Transverse colon (tissue), 4 donors: ENCODE results near the gene TMTC2. TPM values are rescaled to one million over a fixed set of nuclear protein-coding genes. Genes with fewer than 3 reads are reported as not detected.

Experiments
- DNase-seq: peaks from one replicate; pipeline ENCODE4 v3.0.0-alpha.2; 2019
- H3K27ac ChIP-seq, 4 donors: fragments of 200-600 bp; sonication (generic); 2 replicates each; pipeline ENCODE4 v1.5.1; 2016 to 2018; ENCODE audit warnings: inconsistent platforms in 4 of 4
- H3K27me3 ChIP-seq: fragments of 200-600 bp; sonication (generic); 2 replicates; pipeline ENCODE4 v1.5.1; 2017; ENCODE audit warnings: inconsistent platforms
- H3K36me3 ChIP-seq, 4 donors: fragments of 200-600 bp; sonication (generic); 2 replicates each; pipeline ENCODE4 v1.5.1; 2017 to 2019; ENCODE audit warnings: inconsistent platforms in 4 of 4
- H3K4me1 ChIP-seq, 4 donors: fragments of 200-600 bp; sonication (generic); 2 replicates each; pipeline ENCODE4 v1.5.1; 2017 to 2020; ENCODE audit warnings: inconsistent platforms in 4 of 4
- H3K4me3 ChIP-seq, 4 donors: fragments of 200-600 bp; sonication (generic); 1 replicate in 1 of 4; 2 replicates in 3 of 4; pipeline versions ENCODE4 v1.5.1 to v1.6.1; 2017 to 2019; ENCODE audit warnings: inconsistent platforms in 4 of 4
- H3K9me3 ChIP-seq, 2 donors: fragments of 200-600 bp; sonication (generic); 2 replicates each; pipeline ENCODE4 v1.5.1; 2017 to 2019; ENCODE audit warnings: inconsistent platforms in 2 of 2
- EP300 ChIP-seq: sonication (generic); formaldehyde crosslinking; IDR thresholded peaks from one replicate; pipeline ENCODE4 v1.6.1; 2017; ENCODE audit warnings: antibody characterized with exemption, low read depth
- POLR2A ChIP-seq: fragments of 450-650 bp; IDR thresholded peaks from one replicate; pipeline ENCODE4 v1.6.1; 2016; ENCODE audit warnings: antibody characterized with exemption, mild to moderate bottlenecking, moderate library complexity
- POLR2AphosphoS5 ChIP-seq, 3 donors: sonication (generic); formaldehyde crosslinking; IDR thresholded peaks; one replicate each; pipeline ENCODE4 v1.6.1; 2016; ENCODE audit warnings: antibody characterized with exemption in 3 of 3
- WGBS, 2 donors: methylation state at CpG; one replicate each; pipeline ENCODE4 v1.1.5; 2018; ENCODE audit warnings: low coverage in 1 of 2; 5-methylcytosine and 5-hydroxymethylcytosine counted together
- in situ Hi-C, 4 donors: fragments of 200-750 bp; cut with MboI; loops; one replicate each; pipeline versions ENCODE4 v1.15.0 to v1.15.1; 2017; ENCODE audit warnings: low sequenced_read_pairs in 3 of 4, low pct_ligation_motif_present in 1 of 4, low pct_unique_long_range_greater_than_20kb in 1 of 4
- intact Hi-C: fragments of 100-400 bp; cut with DNase I; formaldehyde crosslinking; loops from one replicate; pipeline ENCODE4 v1.15.1; 2023; ENCODE audit warnings: low total_unique reads
- total RNA-seq, 4 donors: library from RNA; depleted of rRNA; stranded (reverse); fragments of >200 nt; gene quantifications; one replicate each; pipeline ENCODE4 v1.1.0, GENCODE V29; 2016
- TF ChIP-seq, protein P1 (sequence below), 5 experiments: fragments of 200-600 bp in 3 of 5; fragments of 450-650 bp in 2 of 5; sonication (generic) in 3 of 5; IDR thresholded peaks; 1 replicate in 2 of 5; 2 replicates in 3 of 5; pipeline ENCODE4 v1.5.1; 2016 to 2017; ENCODE audit warnings: antibody characterized with exemption in 5 of 5, inconsistent platforms in 3 of 5, mild to moderate bottlenecking in 2 of 5, moderate library complexity in 1 of 5

TMTC2 gene
- total RNA-seq, 4 donors from 2014 or later = 11.3 to 19.8 (median 17.1) TPM

DNA sequence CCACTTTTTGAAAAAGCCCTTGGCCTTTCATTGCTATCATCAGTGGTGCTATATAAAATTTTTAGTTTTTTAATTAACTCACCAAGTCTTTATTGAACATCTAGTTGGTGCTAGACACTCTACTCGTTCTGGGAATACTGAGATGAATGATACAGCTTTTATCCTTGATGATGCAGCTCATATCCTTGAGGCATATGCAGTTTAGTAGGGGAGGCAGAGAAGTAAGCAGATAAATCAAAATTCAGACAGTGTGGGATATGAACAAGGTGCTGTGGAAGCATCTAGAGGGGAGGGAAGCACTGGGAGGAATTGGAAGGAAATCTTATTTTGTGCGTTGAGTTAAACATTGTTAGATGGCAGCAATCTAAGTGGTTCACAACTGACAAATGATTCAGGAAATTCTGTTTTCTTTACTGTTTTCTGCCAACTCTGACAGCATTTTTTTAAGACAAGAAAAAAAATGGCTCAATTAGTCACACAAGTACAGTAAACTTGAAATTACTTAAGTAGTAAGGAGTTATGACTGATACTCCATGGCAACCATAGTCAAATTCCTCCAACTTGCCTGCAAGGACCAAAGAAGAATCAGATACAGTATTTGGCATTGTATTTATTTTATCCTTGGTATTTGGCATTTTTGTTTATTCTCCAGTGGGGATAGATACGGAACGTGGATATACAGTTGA is 119.2 kb downstream of the TMTC2 start:
- no peak overlapping the region for H3K27ac ChIP-seq
- peaks cover 0 to 20% (median 7%) of the 10 kb centered on the region in 4 donors for H3K4me1 ChIP-seq
- in situ Hi-C loops (no loop called here), intact Hi-C loops (no loop called here)
- no peaks in the 10 kb centered on the region for H3K36me3 ChIP-seq
- TF ChIP-seq POLR2A (no peak), EP300 (no peak), POLR2AphosphoS5 (IDR thresholded peaks at IDR 0.05) (no peak)
- TF ChIP-seq, protein P1, sequence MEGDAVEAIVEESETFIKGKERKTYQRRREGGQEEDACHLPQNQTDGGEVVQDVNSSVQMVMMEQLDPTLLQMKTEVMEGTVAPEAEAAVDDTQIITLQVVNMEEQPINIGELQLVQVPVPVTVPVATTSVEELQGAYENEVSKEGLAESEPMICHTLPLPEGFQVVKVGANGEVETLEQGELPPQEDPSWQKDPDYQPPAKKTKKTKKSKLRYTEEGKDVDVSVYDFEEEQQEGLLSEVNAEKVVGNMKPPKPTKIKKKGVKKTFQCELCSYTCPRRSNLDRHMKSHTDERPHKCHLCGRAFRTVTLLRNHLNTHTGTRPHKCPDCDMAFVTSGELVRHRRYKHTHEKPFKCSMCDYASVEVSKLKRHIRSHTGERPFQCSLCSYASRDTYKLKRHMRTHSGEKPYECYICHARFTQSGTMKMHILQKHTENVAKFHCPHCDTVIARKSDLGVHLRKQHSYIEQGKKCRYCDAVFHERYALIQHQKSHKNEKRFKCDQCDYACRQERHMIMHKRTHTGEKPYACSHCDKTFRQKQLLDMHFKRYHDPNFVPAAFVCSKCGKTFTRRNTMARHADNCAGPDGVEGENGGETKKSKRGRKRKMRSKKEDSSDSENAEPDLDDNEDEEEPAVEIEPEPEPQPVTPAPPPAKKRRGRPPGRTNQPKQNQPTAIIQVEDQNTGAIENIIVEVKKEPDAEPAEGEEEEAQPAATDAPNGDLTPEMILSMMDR (IDR thresholded peaks at IDR 0.05) = no peak
- no peaks in the 10 kb centered on the region for H3K27me3 ChIP-seq
- DNase-seq = no peak
- H3K9me3 ChIP-seq = no peaks in the 10 kb centered on the region
- H3K4me3 ChIP-seq = no peak overlapping the region
- WGBS, 2 donors = 83 to 86% methylated on average over 4 of the region's 4 CpGs

DNA sequence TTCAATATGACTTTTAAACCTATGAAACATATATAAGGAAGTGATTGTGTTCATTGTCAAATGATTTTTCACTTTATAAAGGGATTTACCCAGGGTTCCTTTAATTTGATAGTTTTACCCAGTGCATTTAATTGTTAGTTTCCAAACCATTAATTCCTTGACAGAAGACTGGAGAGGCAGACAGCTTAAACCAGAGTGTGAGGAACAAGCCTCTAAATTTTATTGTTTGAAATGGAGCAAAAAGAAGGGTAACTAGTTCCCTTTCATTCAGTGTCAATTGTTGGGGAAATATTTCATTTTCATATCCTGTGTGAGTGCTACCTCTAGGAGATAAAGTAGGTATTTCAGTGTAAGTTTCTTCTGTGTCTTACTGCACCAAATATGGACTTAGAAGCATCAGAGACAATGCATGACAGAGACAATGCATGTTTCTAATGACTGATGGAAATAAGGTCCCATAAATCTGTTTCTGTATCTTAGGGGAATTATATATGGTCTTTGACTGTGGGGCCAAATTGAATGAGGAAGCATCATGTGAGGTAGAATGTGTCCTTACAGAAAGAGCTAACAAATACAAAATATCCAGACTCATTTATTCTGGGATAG is 120.5 kb downstream of the TMTC2 start:
- Histone ChIP-seq H3K27ac (no peak overlapping the region), H3K36me3 (no peaks in the 10 kb centered on the region), H3K4me3 (no peak overlapping the region), H3K4me1 (peaks cover 0 to 20% (median 7%) of the 10 kb centered on the region in 4 donors), H3K27me3 (no peaks in the 10 kb centered on the region), H3K9me3 (no peaks in the 10 kb centered on the region)
- TF ChIP-seq EP300 = no peak
- TF ChIP-seq, protein P1 (IDR thresholded peaks at IDR 0.05) = no peak
- TF ChIP-seq POLR2A = no peak
- TF ChIP-seq POLR2AphosphoS5 (IDR thresholded peaks at IDR 0.05) = no peak
- intact Hi-C loops = no loop called here
- in situ Hi-C loops = no loop called here
- no peak for DNase-seq

DNA sequence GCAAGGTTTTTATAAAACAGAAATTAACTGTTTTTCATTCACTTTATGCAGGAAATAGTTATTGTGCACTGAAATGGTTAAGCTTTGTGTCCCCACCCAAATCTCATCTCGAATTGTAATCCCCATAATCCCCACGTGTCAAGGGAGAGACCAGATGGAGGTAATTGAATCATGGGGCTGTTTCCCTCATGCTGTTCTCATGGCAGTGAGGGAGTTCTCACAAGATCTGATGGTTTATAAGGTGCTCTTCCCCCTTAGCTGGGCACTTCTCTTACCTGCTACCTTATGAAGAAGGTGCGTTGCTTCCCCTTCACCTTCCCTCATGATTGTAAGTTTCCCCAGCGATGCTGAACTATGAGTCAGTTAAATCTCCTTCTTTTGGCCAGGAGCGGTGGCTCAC is 123.9 kb downstream of the TMTC2 start:
- no peak for TF ChIP-seq POLR2AphosphoS5 (IDR thresholded peaks at IDR 0.05)
- TF ChIP-seq, protein P1 (IDR thresholded peaks at IDR 0.05) = no peak
- no peak for TF ChIP-seq EP300
- no peak for TF ChIP-seq POLR2A
- H3K27ac ChIP-seq = no peak overlapping the region
- no peak for DNase-seq
- no peaks in the 10 kb centered on the region for H3K27me3 ChIP-seq
- no peaks in the 10 kb centered on the region for H3K36me3 ChIP-seq
- H3K9me3 ChIP-seq = no peaks in the 10 kb centered on the region
- intact Hi-C loops = no loop called here
- no peak overlapping the region for H3K4me3 ChIP-seq
- WGBS, 2 donors = 70 to 89% methylated on average over 3 to 5 of the region's 5 CpGs
- H3K4me1 ChIP-seq = peaks cover 0 to 10% (median 4%) of the 10 kb centered on the region in 4 donors
- in situ Hi-C loops = no loop called here

DNA sequence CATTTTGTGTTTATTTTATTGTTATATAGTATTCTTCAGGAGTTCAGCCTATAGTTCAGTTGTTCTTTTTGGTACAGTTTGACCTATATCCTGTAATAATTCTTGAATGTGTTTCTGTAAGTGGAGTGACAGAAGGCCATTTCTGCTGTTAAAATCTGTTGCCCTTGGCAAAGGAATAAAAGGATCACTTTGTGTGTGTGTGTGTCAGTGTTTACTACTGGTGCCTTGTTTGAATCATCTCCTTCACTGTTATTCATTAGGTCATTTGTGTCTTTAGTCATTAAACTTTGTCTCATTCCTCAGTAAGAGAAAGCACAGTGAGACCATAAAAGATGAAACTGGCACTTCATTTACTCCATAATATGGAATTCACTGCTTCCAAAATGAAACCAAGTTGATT is 130.7 kb downstream of the TMTC2 start:
- H3K27ac ChIP-seq = no peak overlapping the region
- in situ Hi-C loops = no loop called here
- TF ChIP-seq POLR2A = no peak
- TF ChIP-seq, protein P1 (IDR thresholded peaks at IDR 0.05) = no peak
- TF ChIP-seq EP300 = no peak
- TF ChIP-seq POLR2AphosphoS5 (IDR thresholded peaks at IDR 0.05) = no peak
- no peak overlapping the region for H3K4me3 ChIP-seq
- no peaks in the 10 kb centered on the region for H3K36me3 ChIP-seq
- intact Hi-C loops = no loop called here
- DNase-seq = no peak
- H3K4me1 ChIP-seq = peaks cover 0 to 4% (median 0%) of the 10 kb centered on the region in 4 donors
- H3K9me3 ChIP-seq = no peaks in the 10 kb centered on the region
- no peaks in the 10 kb centered on the region for H3K27me3 ChIP-seq
